Stimulated activated CD4-positive, alpha-beta T cell treated with anti-CD3 and anti-CD28 coated beads, TNF-alpha, amount 100 ng/mL, for 4 hours (primary cell): ENCODE measurements around the gene AK5.

Source experiments
- DNase-seq, 3 experiments: peaks; one replicate each; pipeline ENCODE4 v3.0.0-alpha.2; 2020; ENCODE audit warnings: low read depth in 3 of 3

The AK5 gene

GRCh38 chr1:77281491-77282186, at the start of gene AK5:
Gene AK5 (plus strand): TSS chr1:77282019. CDS start chr1:77282314, 295 bp downstream.
- DNase-seq = peak in 2 of 3 experiments; percentile 45 to 51

GRCh38 chr1:77232829-77233228, 49.0 kb upstream of the AK5 start:
- no peak for DNase-seq

GRCh38 chr1:77234096-77234495, 47.7 kb upstream of the AK5 start:
- DNase-seq = no peak

GRCh38 chr1:77234943-77235342, 46.9 kb upstream of the AK5 start:
- no peak for DNase-seq

- no peak for DNase-seq
Observed at GRCh38 chr1:77238462-77238861, 43.4 kb upstream of the AK5 start.

GRCh38 chr1:77239311-77239710, 42.5 kb upstream of the AK5 start:
- DNase-seq = no peak

GRCh38 chr1:77245830-77246229, 36.0 kb upstream of the AK5 start:
- no peak for DNase-seq

- DNase-seq = no peak
Observed at GRCh38 chr1:77250126-77250525, 31.7 kb upstream of the AK5 start.

GRCh38 chr1:77253211-77253610, 28.6 kb upstream of the AK5 start:
- no peak for DNase-seq

GRCh38 chr1:77263708-77264107, 18.1 kb upstream of the AK5 start:
- DNase-seq = no peak

- no peak for DNase-seq
Observed at GRCh38 chr1:77265180-77265579, 16.6 kb upstream of the AK5 start.

GRCh38 chr1:77267035-77267434, 14.8 kb upstream of the AK5 start:
- no peak for DNase-seq

- DNase-seq = no peak
Observed at GRCh38 chr1:77271852-77272580, 9.8 kb upstream of the AK5 start.

- no peak for DNase-seq
Observed at GRCh38 chr1:77273891-77274290, 7.9 kb upstream of the AK5 start.

- DNase-seq = no peak
Observed at GRCh38 chr1:77275194-77275593, 6.6 kb upstream of the AK5 start.

GRCh38 chr1:77276941-77277340, 4.9 kb upstream of the AK5 start:
- DNase-seq = no peak

- DNase-seq = no peak
Observed at GRCh38 chr1:77279929-77280328, 1.9 kb upstream of the AK5 start.

GRCh38 chr1:77280962-77281361, 857 bp upstream of the AK5 start:
- no peak for DNase-seq

- DNase-seq = peak in 1 of 3 experiments; percentile 8
Observed at GRCh38 chr1:77282187-77282865, 507 bp downstream of the AK5 start.

GRCh38 chr1:77282866-77283539, 1.2 kb downstream of the AK5 start:
- peak in 1 of 3 experiments; percentile 19 for DNase-seq

- DNase-seq = no peak
Observed at GRCh38 chr1:77283701-77284425, 2.0 kb downstream of the AK5 start.

GRCh38 chr1:77287535-77287934, 5.7 kb downstream of the AK5 start:
- DNase-seq = no peak
